HG02798 (cell line): ENCODE measurements around the gene TRIM36.

Source experiments
- ATAC-seq: cut with Tn5 transposase; IDR thresholded peaks from one replicate; pipeline ENCODE4 v1.9.1; 2021; ENCODE audit warnings: mild to moderate bottlenecking; ENCODE audit not compliant: unreplicated experiment, poor library complexity

The TRIM36 gene

GRCh38 chr5:115166744-115167393 lies 2.8 kb downstream of the TRIM36 start:
- no peak for ATAC-seq

DNA sequence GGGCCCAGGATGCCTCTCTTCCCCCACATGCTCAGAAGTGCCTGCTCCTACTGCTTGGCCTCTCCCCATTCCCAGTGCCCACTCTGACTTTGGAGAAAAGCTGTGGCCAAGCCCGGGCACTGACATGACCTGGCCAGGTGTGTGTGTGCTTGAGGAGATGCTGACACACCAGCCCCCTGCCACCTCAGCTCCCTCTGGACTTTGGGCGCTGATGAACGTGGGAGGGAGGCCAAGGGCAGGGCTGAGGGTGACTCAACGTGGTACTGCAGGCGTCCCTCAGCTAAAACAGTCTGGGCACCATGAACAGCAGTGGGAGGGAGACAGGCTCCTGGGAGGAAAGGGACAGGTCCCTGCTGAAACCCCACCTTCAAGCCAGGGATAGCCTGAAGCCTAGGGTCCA lies 3.9 kb downstream of the TRIM36 start:
- ATAC-seq, result no peak

DNA sequence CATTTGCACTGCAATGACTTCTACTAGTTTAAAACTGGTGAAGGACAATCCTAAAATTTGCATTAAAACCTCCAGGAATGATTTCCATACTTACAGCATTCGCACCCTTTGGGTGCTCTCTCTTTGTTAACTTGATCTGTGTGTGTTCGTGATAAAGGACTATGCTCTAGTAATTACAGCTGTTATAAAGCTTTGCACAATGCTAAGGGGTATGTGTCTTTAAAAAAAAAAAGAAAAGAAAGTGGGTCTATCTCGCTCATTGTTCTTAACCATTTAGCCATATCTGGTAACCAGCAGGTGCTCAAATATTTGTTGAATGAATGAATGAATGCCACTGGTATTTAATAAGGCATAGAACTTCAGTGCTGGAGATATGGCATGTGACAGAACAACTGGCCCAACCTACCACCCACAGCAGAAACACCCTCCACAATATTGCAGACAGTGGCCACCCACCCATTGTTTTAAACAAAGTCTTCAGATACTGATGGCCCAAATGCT lies 8.7 kb downstream of the TRIM36 start:
- no peak for ATAC-seq

GRCh38 chr5:115151208-115151805 lies 18.4 kb downstream of the TRIM36 start:
- no peak for ATAC-seq

DNA sequence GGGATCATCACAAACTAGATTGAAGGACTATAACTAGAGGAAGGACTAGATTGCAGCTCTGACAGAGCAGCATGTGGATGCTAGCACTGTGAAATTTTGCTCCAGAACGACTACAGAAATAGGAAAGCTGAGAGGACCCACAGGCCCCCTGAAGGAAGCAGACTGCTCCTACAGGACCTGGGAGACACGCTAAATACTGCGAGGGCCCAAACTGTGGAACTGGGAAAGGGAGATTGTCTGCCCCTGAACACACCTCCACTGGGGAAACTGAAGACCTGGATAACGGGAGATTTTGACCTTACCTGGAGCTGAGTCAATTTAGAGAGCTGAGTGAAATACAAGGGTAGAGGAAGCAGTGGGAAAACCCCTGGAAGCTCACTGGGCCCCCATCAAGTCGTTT lies 19.2 kb downstream of the TRIM36 start:
- no peak for ATAC-seq

- no peak for ATAC-seq
These were observed 22.7 kb downstream of the TRIM36 start for GRCh38 chr5:115147052-115147451.

DNA sequence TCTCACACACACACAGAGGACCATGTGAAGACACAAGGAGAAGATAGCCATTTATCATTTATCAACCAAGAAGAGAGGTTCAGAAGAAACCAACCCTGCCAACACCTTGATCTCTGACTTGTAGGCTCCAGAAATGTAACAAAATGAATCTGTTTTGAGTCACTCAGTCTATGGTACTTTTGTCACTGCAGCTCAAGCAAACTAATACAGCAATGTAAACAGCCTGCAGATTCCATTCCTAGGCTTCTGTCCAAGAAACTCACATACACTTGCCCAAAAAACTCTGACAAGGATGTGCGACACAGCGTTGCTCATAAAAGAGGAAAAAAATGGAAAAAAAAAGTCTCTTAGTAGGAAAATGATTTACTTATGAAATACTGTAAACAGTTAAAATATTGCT lies 33.4 kb downstream of the TRIM36 start:
- no peak for ATAC-seq

DNA sequence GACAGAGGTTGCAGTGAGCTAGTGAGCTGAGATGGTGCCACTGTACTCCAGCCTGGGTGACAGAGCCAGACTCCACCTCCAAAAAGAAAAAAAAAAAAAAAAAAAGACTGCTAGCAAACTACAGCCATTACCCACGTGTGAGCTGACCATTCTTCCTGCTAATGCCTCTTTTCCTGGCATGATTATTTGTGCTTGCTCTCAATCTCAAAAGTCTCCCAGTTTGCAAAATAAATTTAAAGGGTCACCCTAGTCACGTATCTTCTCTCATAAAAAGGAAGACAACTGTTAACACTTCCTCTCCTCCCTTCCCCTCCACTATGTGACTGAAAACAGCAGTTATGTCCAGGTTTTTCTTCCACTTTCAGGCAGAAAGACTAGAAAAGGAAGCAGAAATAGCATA lies 37.2 kb downstream of the TRIM36 start:
- no peak for ATAC-seq

DNA sequence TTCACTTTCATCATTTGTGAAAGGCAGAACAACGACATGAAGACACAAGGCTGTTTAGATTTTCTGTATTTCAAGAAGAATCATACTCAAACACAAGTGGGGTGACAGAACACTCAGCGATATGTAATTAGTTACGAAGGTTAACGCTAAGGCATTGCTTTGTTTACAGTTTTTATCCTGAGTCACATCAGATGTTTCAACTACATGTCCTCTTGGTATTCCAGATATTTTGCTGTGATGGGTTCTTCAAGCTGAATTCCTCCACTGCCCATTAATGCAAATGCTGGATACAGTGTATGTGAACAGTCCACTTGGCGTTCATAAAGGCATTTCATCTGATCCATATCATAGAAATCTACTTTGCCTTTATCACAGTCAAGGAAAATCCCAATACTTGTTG lies 43.4 kb downstream of the TRIM36 start:
- no peak for ATAC-seq

DNA sequence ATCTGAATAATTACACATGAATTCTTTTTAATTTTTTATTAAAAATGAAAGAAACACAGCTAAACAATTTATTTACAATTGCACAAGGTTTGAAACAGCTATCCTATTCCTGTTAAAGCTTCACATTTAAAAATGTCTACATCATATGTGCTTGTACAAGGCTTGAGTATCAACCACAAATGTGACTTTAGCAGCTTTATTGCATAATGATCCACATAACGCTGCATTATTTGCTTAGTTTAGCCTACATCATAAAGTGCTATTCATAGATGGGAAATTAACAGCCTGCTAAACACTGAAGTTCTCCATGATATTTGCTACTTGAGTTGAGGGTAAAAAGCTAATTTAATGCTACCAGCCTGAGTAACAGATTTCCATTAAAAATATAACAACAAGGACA lies 45.0 kb downstream of the TRIM36 start:
- no peak for ATAC-seq

DNA sequence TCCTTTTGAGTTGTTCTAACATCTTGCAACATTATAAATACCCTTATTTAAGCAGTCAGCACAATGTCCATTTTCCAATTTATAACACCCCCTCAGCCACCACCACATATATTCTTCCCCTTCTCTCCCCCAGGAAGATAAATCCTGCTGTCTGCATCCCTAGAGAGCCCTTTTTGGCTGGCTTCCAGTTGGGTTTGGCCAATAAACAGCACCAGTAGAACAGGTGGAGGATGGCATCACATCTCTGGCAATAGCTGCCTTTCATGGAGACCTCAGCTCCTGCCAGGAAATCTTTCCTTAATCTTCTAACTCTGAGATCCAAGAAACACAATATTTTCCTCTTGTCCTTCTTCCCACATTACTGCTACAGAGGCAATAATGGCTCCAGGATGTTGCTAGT lies 53.7 kb downstream of the TRIM36 start:
- no peak for ATAC-seq

DNA sequence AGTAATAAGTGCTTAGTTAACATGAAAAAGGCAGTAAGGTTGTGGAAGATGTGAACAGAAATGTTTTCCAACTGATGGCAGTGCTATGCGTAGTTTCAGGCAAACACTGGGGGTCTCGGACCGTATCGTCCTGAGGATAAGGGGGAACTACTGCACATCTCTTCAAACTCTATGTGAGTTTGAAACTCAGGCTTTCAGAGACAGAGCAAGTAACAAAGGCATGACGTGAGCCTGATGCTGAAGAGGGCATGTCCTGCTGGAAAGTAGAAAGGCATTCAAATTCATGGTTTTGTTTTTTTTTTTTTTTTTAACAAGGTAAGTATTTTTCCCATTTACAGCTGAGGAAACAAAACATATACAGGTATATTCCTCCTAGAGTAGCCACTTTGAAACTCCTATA lies 59.9 kb downstream of the TRIM36 start:
- no peak for ATAC-seq

- no peak for ATAC-seq
These were observed 60.4 kb downstream of the TRIM36 start for GRCh38 chr5:115109356-115109755.

GRCh38 chr5:115100319-115100955 lies 69.3 kb downstream of the TRIM36 start:
- no peak for ATAC-seq

- ATAC-seq, result peak; percentile 88
These were observed 71.5 kb downstream of the TRIM36 start for GRCh38 chr5:115098041-115098702.

DNA sequence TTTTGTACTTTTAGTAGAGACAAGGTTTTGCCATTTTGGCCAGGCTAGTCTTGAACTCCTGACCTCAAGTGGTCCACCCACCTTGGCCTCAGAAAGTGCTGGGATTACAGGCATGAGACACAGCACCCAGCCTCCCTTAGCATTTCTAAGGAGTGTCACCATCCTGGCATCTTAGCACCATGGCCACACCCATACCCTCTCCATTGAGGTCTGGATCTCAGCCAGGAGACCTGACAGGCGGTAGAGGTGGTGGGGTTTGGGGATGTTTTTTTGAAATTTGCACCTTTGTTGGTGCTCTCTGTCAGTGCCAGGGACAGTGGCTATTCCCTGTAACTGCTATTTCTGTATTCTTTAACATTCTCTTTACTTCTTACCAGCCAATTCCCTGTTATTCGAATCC lies 72.5 kb downstream of the TRIM36 start:
- ATAC-seq, result no peak

DNA sequence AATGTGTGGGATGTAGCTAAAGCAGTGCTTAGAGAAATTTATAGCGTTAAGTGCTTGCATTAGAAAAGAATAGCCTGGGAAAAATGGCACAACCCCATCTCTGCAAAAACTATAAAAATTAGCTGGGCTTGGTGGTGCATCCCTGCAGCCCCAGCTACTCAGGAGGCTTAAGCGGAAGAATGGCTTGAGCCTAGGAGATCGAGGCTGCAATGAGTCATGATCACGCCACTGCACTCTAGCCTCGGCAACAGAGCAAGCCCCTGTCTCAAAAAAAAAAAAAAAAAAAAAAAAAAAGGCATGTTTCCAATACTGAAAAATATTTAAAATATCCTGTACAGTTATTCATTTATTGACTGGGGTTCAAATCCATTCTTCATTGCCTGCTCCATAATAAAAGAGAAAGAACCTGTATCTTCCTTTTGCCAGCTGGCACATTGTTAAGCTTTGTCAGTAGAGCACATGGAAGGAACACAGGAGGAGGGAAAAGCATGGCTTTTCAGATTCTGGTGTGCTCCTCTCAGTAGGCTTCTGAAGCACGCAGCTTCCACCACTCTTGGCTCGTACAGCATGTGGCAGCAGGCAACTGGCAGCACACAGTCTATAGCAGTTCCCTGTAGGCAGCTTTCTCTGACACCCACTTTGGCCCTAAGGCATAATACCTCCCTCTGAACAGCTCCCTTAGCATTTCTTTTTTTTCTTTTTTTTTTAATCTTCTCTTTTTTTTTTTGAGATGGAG lies 73.5 kb downstream of the TRIM36 start:
- ATAC-seq, result no peak

DNA sequence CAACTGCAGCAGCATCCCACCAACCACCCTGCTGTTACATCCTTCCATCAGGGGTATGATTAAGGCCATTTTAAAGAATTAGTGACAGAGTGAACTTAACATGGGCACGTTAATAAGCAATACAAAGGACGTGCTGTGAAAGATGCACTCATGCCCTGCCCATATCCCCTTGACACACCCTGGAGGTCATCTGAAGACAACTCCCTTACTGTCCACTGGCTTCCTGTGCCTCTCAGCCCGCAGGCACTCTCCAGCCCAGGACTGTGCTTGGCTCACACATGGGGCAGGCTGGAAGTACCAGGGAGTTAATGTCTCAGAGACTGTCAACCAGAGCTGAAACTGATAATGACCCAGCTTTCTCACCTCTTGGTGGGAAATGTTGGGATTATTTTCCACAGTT lies 81.8 kb downstream of the TRIM36 start:
- ATAC-seq, result no peak

DNA sequence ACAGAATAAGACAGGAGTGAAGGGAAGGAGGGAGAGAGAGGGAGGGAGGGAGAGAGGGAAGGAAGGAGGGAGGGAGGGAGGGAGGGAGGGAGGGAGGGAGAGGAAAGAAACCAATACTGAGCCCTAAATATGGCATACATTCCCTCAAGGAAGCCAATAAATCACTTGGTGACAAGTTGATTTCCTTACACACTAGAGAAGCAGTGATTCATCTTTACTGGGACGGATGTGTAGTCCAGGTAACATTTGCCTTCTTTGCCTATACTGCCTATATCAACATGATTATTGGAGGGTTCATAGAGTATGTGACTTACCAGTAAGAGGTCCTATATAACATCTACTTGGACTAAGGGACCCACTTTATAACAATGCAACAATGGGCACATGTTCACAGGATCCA lies 83.2 kb downstream of the TRIM36 start:
- no peak for ATAC-seq

- ATAC-seq, result no peak
These were observed 85.4 kb downstream of the TRIM36 start for GRCh38 chr5:115084246-115084793.
